ENCODE measurements around the gene NME3.

The NME3 gene

DNA sequence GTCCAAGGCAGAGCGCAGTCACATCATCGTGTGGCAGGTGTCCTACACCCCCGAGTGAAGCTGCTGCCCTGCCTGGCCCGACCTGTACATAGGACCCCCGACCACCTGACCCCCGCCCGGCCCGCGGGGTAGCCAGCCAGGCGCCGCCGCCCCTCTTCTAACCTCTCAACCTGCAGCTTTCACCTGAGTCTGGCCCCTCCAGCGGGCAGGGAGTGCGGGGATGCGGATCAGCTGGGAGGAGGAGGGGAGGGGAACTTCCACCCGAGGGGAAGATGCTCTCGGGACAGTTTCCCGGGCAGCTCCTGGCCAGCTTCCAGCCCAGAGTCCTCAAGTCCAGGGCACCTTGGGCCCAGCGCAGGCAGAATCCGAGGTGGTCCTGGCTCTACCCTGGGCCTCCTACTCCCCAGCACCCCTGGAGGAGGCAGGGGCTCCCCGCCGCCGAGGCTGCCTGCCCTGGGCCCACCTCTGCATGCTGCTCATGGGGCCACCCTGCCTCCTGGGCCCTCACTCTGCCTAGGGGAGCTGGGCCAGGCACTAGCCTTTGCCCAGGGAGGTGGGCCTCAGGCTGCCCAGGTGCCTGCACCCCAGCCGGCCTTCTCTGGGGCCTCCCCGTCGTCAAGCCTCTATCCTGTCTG is 2.5 kb downstream of the NME3 start:
- no peak for DNase-seq (ENCODE audit: low spot score)

DNA sequence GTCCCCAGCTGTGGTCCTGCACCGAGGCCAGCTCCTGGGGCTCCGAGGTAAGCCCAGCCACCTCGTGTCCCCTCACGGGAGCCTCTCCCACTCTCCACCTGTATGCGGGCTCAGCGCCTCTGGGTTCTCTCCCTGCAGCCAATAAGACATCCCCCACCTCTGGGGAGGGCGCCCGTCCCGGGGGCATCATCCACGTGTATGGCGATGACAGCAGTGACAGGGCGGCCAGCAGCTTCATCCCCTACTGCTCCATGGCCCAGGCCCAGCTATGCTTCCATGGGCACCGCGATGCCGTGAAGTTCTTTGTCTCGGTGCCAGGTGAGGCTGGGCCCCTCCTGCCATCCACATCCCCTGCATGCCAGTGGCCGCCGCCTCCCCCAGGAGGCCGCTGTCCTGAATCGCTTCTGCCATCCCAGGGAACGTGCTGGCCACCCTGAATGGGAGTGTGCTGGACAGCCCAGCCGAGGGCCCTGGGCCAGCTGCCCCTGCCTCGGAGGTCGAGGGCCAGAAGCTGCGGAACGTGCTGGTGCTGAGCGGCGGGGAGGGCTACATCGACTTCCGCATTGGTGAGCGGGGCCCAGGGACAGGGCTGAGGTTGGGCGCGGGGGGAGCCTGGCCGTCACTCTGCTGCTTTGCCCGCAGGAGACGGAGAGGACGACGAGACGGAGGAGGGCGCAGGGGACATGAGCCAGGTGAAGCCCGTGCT is 3.1 kb downstream of the NME3 start:
- no peak for DNase-seq (ENCODE audit: low spot score)

- no peak for DNase-seq (ENCODE audit: low spot score)
These were observed 4.0 kb downstream of the NME3 start for GRCh38 chr16:1767116-1767994.

DNA sequence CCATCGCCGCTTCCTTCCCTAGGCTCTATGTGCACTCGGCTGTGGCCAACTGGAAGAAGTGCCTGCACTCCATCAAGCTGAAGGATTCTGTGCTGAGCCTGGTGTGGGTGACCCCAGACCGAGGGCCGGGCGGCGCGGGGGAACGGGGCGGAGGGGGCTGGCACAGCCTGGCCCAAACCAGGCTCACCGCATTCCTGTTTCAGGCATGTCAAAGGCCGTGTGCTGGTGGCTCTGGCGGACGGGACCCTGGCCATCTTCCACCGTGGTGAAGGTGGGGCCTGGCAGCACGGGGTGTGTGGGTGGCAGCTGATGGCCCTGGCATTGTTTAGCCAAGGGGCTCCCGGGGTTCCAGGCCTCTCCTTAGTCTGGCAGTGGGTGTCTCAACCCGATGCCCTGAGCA is 4.6 kb downstream of the NME3 start:
- DNase-seq (ENCODE audit: low spot score): no peak

DNA sequence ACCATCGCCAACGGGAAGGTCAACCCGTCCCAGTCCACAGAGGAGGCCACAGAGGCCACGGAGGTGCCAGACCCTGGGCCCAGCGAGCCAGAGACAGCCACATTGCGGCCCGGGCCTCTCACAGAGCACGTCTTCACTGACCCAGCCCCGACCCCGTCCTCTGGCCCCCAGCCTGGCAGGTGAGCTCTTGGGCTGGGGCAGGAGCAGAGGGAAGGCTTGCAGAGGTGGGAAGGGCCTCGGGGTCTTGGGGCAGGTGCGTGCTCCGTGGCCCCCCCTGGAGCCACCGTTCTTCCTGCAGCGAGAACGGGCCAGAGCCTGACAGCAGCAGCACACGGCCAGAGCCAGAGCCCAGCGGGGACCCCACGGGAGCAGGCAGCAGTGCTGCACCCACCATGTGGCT is 5.1 kb downstream of the NME3 start:
- DNase-seq (ENCODE audit: low spot score): no peak

DNA sequence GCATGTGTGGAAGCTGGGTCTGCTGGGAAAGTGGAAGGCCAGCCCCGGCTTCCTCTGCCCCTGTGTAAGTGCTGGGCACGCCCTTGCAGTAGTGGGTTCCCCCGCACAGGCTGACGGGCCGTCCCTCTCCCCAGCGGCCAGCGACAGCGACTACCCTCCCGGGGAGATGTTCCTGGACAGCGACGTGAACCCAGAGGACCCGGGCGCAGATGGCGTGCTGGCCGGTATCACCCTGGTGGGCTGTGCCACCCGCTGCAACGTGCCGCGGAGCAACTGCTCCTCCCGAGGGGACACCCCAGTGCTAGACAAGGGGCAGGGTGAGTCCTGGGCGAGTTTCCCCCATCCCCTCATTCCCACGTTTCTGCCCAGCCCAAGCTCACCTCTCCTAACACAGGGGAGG is 5.5 kb downstream of the NME3 start:
- DNase-seq (ENCODE audit: low spot score): no peak

DNA sequence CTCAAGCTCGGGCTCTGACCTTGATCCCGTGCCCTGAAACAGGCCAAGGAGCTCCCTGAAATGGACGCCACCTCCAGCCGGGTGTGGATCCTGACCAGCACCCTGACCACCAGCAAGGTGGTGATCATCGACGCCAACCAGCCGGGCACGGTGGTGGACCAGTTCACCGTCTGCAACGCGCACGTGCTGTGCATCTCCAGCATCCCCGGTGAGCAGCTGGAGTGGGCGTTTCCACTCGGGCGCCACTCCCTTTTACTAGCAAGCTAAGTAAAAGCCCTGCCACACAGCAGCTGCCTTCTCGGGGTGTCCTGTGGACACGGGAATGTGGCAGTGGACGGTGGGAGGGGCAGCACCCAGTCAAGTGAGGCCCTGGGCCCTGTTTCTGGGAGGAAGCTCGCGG is 6.4 kb downstream of the NME3 start:
- DNase-seq (ENCODE audit: low spot score): no peak

- peak; percentile 64 for DNase-seq (ENCODE audit: low spot score)
These were observed 7.5 kb downstream of the NME3 start for GRCh38 chr16:1763521-1764511.

DNA sequence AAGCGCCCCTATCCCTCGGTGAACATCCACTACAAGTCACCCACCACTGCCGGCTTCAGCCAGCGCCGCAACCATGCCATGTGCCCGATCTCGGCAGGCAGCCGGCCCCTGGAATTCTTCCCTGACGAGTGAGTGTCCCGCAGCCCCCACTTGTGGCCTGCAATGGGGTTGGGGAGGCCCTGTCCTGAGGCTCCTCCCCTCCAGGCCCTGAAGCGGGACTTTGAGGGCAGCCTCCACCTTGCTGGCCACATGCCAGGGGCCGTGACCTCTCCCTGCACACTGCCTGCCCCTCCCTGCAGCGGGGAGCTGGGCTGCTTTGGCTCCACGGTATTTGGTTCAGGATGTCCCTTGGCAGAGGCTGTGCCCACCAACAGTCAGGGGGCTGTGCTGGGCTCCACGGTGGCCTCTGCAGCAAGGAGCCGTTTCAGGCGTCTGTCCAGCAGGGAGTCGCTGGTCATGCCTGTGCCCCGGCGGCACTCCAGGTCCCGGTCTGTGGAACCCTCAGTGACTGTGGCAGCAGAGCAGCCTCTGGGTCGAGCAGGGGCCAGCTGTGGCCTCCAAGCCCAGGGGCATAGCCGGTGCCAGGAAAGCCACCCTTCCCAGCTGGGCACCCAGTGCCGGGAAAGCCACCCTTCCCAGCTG is 8.3 kb downstream of the NME3 start:
- DNase-seq (ENCODE audit: low spot score): peak; percentile 8

DNA sequence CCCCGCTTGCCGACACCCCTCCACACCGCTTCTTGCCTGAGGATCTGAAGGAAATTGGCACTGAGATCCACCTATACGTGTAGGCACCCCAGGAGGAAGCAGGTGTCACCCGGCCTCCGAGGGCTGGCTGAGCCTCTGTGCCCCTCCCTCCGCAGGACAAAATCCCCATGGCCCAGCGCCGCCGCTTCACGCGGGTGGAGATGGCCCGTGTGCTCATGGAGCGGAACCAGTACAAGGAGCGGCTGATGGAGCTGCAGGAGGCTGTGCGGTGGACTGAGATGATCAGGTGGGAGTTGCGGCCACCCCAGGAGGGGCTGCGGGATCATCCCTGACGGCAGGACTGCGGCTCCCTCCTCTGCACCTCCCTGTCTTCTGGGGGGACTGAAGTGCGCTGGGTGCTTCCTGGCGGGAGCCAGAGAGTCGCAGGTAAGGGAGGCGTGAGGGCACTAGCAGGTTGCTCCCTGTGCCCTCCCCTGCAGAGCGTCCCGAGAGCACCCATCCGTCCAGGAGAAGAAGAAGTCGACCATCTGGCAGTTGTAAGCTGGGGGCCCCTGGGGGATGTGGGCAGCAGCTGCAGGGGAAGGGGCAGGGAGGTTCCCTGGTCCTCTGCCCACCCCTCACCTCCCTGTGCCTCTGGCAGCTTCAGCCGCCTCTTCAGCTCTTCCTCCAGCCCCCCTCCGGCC is 9.0 kb downstream of the NME3 start:
- DNase-seq (ENCODE audit: low spot score): peak; percentile 31

DNA sequence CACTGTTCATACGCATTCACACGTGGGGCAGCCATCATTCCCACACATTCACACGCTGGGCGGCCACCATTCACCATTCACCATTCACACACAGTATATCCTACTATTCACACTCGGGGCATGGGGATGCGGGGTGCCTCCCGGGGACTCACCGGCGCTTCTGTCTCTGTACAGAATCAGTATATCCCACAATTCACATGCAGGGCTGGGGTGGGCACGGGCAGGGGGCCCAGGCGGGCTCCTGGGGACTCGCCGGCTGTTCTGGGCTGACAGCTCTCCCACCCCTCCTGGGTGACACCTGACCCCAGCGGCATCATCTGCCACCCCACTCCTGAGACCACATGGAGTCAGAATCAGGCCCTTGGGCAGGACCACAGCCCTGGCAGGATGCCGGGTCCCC is 9.6 kb downstream of the NME3 start:
- DNase-seq (ENCODE audit: low spot score): no peak

DNA sequence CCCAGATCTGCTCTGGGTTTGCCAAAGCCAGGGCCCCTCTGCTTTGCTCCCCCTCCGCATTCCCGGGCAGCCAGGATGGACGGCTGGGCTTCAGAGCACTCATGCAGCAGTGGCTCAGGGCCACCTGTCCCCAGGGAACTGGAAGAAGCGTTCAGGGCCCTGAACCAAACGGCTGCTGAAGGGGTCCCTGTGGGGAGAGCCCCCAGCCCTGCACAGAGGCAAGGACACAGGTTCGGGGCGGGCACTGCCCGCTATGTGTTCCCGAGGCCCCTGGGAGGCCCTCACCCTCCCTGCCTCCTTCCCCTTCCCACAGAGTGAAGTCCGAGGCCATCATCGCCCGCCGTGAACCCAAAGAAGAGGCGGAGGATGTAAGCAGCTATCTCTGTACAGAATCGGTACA is 10.4 kb downstream of the NME3 start:
- DNase-seq (ENCODE audit: low spot score): no peak

GRCh38 chr16:1759511-1759910 is 11.8 kb downstream of the NME3 start:
- no peak for DNase-seq (ENCODE audit: low spot score)

GRCh38 chr16:1758923-1759322 is 12.4 kb downstream of the NME3 start:
- no peak for DNase-seq (ENCODE audit: low spot score)

DNA sequence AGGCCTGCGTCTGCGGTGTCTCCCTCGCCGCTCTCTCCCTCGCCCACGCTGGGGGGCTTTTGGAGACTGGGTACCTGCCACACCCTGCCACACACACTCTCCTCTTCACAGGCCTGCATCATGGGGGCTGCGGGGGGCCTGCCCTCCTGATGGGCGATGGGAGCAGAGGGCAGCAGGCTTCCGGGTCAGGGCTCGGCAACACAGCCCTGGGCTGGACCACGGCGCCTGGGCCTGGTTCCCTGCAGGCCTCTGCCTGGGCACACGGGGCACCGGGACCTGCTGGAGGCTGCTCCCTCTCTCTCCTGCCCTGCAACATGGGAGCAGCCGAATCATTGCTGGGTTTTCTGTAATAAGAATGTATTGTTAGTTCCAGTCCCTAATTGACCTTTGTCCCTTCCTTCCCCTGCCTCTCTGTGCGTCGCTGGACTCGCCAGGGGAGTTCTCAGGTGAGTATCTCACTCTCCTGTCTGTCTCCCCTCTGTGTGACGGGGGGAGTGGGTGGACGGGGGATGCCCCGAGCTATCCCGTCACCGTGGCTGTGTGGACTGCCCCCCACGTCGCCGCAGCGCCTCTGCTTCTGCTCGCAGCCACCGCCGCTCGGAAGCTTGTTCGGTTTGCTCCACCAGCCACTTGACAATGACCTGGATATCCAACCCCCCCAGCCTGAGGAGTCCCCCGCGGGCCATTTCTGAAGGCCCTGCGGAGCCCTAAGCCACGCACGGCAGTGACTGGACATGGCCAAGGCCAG is 13.5 kb downstream of the NME3 start:
- DNase-seq (ENCODE audit: low spot score): no peak

DNA sequence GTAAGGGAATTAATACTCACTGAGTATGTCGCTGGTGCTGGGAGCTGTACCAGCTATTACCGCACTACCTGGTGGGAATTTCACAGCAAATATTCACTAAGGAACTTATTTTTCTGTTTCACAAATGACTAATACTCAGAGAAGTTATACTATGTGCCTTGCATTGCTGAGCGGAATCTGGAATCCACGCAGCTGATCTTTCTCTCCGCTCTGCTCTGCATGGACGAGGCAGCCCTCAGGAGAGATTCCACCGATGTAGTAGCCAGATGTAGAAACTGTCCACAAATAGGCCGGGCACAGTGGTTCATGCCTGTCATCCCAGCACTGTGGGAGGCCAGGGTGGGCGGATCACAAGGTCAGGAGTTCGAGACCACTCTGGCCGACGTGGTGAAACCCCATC is 17.1 kb downstream of the NME3 start:
- no peak for DNase-seq (ENCODE audit: low spot score)

DNA sequence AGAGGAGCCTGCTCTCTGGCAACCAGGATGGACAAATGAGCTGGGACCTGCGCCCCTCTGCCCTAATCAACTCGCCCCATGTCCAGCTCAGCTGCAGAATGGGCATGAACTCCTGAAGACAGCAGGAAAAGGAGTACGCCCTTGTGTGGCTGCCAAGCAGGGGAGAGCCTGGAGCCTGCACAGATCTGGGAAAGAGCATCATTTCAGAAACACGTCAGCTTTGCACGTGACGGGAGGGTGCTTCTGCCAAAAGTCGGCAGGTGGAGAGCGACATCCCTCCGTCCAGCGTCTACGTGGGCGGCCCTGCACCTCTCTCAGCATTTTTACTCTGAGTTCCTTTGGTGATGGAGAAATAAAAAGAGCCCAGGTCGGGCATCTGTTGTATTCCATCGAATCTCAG is 18.5 kb downstream of the NME3 start:
- DNase-seq (ENCODE audit: low spot score): no peak

- DNase-seq (ENCODE audit: low spot score): no peak
These were observed 19.4 kb downstream of the NME3 start for GRCh38 chr16:1751946-1752345.

DNA sequence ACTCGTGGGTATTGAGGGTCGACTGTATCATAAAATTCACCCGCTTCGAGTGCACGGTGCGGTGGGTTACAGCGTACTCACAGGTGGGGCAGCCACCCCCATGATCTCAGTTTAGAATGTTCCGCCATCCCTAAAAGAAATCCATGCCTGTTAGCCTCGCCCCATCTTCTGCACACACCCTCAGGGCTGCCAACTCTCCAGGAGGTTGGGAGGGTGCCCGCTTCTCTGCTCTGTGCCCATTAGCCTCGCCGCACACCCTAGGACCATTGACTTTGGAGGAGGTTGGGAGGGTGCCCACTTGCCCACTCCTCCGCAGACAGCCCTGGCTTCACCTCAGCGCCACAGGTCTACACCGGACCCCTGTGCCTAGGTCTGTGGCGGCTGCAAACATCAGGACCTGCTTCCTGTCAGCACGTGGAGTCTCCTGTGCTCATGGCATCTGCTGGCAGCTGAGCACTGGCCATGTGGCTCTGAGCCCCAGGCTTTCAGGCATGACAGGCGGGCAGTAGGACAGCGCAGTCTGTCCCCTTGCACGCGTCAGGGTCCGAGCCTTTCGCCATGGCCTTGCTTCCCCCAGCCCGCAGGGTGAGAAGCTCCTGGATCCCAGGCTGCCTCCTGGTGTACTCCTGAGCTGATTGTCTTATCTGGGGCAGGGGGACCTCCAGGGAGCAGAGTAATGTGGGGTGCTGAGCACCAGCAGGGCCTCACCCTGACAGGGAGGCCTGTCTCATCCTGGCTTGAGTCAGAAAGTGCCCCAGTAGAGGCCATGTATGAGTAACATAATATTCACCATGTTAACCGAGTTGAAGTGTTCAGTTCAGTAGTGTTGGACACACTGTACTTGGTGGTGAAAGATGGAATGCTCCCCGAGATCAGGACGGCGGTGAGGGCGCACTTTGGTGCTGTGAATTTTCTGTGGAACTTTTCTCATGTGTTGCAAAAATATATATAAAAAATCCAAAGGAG is 21.9 kb downstream of the NME3 start:
- DNase-seq (ENCODE audit: low spot score): no peak
